ENCODE results near the gene TFPI.

DNA sequence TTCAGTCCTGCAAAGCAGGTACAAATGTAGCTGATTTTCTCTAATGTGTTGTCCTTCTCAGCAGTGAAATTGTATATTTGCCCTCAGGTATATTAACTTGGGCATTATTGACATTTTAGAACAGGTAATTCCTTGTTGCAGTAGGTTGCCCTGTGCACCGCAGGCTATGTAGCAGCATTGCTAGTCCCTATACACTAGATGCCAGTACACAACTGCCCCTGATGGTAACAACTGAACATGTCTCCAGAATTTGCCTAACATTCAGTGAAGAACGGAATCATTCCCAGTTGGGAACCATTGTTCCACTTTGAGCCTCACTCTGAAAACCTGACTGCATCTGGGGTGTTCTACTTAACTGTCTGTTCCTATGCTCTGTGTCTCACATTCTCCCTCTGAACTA lies 23.1 kb upstream of the TFPI start:
- TF ChIP-seq, protein P1, sequence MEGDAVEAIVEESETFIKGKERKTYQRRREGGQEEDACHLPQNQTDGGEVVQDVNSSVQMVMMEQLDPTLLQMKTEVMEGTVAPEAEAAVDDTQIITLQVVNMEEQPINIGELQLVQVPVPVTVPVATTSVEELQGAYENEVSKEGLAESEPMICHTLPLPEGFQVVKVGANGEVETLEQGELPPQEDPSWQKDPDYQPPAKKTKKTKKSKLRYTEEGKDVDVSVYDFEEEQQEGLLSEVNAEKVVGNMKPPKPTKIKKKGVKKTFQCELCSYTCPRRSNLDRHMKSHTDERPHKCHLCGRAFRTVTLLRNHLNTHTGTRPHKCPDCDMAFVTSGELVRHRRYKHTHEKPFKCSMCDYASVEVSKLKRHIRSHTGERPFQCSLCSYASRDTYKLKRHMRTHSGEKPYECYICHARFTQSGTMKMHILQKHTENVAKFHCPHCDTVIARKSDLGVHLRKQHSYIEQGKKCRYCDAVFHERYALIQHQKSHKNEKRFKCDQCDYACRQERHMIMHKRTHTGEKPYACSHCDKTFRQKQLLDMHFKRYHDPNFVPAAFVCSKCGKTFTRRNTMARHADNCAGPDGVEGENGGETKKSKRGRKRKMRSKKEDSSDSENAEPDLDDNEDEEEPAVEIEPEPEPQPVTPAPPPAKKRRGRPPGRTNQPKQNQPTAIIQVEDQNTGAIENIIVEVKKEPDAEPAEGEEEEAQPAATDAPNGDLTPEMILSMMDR (IDR thresholded peaks at IDR 0.05) = no peak
- no peak for TF ChIP-seq POLR2A (IDR thresholded peaks at IDR 0.05)
